Activated T-cell treated with anti-CD3 and anti-CD28 coated beads for 4 hours (primary cell): ENCODE measurements around the gene HERC2.
"Not testable (repeated sequence)": the region's sequence is repeated elsewhere in the genome, so short reads cannot be mapped to it uniquely, and the experiment has no call there.

Source experiments
- DNase-seq: peaks from one replicate; pipeline ENCODE4 v3.0.0-alpha.2; 2020

Gene HERC2

DNA sequence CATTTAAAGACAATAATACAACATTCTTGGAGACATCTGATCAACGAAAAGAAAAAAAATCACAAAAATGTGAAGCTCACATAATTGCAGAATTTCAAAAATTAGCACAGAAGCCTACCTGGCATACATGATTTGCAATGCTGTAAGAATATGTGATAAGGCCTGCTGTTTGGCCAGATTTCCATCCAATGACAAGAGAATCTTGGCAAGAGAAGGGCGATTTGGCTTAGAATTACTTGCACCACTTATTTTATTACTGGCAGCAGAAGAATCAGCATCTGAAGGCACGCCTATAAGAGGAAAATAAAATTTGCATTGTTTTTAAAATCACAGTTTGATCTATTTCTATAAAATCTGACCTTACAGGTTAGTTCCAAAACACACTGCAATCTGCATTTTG lies 152.6 kb downstream of the HERC2 start:
- DNase-seq = no peak

DNA sequence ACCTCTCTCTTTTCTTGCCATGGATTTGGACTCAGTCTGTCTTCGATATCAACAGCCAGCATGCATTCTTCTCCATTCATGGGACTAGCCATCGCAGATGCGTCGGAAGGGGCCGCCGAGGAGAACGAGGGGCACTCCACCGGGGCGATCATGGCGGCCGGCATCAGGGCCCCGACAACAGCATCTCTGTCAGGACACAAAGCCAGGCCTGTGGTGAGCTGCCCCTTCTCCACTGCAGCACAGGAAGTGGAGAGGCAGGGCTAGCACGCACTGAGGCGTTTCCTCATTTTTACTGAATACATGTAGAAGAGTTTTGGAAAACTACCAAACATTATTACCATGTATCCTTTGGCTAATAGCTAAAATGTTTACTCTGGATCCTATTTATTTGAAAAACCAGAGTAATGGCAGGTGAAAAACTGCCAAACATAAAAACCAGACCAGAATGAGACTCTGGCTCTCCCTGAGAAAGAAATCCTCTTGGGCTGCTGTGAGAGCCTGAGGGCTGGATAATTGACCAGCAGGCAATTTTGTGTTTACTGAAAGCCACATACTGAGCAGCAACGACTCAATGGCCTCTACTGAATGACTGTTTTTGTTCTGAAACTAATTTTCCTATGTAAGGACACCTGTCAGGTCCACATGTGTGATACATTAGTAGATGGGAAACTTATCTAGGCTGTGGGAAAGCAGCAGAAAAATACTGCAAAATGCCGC lies 153.4 kb downstream of the HERC2 start:
- DNase-seq = not testable (repeated sequence)

DNA sequence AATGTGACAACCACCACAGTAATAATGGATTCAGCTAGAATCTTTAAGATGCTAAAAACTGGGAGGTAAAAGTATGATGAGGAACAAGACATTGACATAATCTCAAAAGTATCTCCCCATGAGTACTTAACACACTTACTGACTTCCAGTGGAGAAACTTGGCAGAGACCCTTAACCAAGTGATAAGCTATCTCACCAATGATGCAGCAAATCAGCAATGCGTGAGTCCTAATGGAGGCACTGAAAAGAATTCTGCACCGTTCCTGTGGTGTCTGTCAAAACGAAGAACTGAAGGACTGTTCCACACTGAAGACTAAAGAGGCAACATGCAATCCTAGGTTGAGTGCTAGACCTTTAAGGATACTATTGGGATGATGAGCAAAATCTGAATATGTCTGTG lies 154.9 kb downstream of the HERC2 start:
- no peak for DNase-seq

DNA sequence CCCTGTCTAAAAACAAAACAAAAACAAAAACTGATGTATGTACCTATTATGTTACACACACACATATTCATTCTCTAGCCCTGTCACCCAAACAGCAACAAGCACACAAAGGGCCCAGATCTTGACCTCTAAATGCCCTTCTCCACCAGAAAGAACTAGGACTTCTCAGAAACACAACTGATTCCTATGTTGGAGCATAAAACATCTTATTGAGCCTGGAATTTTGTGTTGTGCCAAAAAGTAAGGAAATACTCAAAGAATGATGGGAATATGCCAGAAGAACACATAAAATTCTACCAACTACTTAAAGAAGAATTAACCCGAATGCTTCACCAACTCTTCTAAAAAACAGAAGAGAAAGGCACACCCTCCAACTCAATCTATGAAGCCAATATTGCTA lies 156.2 kb downstream of the HERC2 start:
- DNase-seq = no peak

DNA sequence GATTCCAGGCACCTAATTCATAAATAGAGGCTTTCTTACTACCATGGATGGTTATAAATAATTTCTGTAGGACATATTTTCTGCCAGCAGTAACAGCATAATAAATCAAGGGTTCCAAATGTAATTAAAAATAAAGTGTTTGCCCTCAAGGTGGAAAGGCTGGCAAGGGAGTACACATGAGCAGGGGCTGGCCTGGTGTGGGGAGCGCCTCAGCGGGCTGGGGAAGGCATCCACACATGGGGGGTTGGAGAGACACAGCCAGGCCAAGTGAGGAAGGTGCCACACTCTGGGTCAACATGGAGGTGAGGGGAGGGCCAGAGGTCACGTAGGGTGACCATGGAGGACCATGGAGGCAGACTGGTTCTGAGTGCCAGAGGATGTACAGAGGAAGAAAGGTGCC lies 157.1 kb downstream of the HERC2 start:
- no peak for DNase-seq

- no peak for DNase-seq
These were observed 167.7 kb downstream of the HERC2 start for GRCh38 chr15:28154283-28154682.

DNA sequence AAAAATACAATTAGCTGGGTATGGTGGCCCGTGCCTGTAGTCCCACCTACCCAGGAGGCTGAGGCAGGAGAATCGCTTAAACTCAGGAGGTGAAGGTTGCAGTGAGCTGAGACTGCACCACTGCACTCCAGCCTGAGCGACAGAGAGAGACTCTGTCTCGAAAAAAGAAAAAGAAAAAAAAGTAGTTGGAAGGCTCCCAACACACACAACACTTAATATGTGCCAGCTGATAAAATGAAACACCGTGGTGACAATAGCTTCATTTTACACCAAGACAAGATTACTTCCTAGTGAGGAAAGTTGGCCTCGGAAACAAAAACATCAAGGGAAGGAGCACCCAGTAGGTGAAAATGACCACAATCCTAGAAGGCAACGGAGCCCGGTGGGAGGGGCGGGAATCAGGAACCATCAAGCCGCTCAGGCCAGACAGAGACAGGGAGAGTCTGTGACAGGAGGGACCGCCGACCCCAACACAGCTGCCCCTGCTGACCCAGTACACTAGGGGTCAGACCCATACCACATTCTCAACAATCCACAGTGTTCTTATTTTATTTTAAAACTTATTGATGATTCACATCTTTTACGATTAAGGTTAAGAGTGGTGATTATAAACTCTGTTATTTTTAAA lies 168.4 kb downstream of the HERC2 start:
- no peak for DNase-seq

DNA sequence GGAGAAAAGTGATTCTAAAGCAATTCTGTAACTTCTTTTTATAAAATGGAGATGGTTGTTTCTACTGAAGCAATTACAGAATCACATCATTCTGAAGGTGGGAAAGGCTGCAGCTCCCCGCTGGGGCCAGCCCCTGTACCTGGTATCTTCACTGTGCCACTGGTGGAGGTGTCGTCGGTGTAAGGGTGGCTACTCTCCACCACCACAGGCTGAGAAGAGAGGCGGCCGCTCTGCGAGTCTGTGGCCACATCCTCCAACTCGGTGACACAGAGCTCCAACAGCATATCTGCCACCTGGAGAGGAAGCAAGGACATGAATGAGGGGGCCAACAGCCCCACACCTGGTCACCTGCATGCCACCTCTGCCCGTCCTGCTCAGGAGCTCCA lies 169.4 kb downstream of the HERC2 start:
- not testable (repeated sequence) for DNase-seq

- not testable (repeated sequence) for DNase-seq
These were observed 170.0 kb downstream of the HERC2 start for GRCh38 chr15:28151864-28152537.

- DNase-seq = no peak
These were observed 174.2 kb downstream of the HERC2 start for GRCh38 chr15:28147801-28148200.

DNA sequence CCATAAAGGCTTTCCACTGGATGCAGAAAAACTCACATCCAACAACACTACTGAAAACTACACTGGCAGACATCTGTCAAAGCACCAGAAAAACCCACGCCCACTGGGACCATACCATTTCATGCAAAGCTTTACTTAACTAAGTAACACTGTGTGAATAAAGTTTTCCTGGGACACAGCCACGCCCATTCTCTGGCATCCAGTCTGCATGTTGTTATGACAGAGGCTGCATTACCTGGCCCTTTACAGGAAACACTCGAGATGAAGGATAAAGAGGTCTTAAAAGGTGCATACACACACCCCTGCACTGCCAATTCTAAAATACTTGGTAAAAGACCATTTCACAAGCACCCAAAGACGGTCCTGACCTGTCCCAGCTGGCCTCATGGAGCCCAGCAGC lies 176.6 kb downstream of the HERC2 start:
- not testable (repeated sequence) for DNase-seq

GRCh38 chr15:28140062-28140461 lies 181.9 kb downstream of the HERC2 start:
- no peak for DNase-seq

- not testable (repeated sequence) for DNase-seq
These were observed 184.5 kb downstream of the HERC2 start for GRCh38 chr15:28137408-28138039.

DNA sequence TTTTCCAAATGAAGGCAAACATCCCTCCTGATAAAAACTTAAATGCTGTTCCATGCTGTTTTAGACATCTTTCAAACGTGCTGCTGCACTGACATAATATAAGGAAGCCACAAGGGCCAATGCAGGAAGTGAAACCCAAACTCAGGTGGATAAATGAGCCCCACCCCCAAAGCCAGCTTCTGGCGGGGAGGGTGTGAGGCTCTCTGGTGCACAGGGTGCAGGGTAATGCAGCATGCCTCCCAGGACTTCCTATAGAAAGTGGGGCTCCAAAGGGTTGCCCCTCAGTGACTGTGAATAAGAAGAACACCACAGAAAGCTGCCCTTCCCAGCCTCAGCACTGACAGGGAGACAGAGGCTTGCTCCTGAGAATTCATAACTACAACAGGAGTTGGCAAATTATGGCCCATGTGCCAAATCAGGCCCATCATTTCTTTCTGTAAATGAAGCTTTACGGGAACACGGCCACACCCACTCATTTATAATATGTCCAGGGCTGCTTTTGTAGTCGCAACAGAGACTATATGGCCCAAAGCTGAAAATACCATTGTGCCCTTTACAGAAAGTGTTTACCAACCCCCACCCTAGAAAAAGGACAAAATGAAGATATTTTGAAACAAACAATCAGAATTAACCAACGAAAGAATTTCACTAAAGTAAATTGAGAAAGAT lies 185.6 kb downstream of the HERC2 start:
- not testable (repeated sequence) for DNase-seq

GRCh38 chr15:28133281-28133680 lies 188.7 kb downstream of the HERC2 start:
- no peak for DNase-seq

DNA sequence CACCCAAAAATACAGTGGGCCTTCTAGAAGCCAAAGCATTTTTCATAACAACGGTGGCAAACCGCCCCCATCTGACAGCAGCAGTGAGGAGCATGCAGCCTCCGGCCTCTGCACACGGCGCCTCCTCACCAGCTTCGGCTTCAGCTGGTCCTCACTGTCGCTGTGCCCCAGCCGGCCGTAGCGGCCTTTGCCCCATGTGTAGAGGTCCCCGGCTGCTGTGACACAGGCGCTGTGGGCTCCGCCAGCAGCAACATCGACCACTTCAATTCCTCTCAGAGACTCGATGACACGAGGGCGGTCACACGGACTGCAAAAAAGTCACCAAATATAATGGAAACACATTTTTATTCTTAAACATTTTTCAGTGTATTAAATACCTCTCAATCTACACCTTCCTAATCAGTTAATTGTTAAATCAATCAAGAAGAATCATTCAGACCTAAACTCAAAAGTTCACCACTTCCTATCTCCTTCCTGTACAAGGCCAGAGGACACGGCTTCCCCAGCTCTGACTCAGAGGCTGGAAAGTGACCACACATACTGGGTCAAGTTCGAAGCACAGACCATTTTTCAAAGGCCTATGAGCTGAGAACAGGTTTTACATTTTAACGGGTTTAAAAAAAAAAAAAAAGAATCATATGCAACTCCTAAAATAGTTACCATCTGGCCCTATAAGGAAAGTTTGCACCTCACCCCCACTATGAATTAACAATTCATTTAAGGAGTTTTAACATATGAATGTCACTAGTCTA lies 189.3 kb downstream of the HERC2 start:
- no peak for DNase-seq

DNA sequence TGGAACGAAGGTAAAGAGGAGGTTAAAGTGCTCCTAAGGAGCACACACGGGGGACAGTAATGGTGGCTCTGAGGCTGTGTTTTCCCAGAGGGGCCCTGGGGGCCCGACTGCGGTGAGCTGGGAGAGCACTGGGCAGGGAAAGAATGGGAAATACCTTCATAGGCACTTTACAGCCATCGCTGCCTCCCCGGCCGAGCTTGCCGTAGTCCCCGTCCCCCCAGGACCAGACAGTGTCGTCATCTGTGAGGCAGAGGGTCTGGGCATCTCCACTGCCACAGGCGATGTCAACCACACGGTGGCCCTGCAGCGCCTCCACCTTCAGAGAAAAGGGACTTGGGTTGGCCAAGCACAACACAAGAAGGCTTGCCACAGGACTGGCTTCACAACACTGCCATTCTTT lies 190.0 kb downstream of the HERC2 start:
- DNase-seq = no peak

DNA sequence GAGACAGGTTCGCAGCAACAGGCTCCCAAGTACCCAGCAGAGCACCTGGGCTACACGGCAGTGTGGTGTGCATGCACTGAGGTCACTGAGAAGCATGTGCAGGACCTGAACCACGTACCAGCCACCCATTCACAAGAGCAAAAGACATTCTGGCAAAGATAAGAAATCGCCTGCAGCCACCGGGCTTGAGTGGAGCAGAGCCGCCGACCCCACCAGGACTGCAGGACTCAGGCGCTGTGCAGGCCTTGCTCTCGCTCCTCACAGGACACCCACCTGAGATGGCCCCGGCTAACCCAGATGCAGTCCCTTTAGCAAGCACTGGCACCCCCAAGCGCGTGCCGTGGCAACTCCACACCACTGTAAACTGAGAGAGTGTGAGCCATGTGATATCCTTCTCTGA lies 190.6 kb downstream of the HERC2 start:
- DNase-seq = no peak

DNA sequence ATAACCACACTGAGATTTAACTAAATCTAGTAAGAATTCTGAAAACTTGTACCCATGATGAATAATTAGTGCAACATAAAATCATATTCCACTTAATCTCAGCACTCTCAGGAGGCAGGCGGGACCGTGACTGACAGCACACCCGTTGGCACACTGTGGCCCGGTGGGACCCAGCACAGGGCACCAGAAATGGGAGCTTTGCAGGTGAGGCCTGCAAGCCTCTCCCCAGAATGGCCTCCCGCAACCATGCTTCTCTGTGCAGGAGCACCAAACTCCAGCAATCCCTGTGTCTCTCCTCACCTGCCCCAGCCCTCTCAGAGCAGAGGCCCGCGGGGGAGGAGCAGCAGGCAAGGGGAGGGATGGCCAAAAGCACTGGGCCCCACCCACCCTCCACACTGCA lies 191.3 kb downstream of the HERC2 start:
- no peak for DNase-seq

- DNase-seq = no peak
These were observed 192.6 kb downstream of the HERC2 start for GRCh38 chr15:28129231-28129848.

GRCh38 chr15:28128031-28128430 lies 193.9 kb downstream of the HERC2 start:
- no peak for DNase-seq

DNA sequence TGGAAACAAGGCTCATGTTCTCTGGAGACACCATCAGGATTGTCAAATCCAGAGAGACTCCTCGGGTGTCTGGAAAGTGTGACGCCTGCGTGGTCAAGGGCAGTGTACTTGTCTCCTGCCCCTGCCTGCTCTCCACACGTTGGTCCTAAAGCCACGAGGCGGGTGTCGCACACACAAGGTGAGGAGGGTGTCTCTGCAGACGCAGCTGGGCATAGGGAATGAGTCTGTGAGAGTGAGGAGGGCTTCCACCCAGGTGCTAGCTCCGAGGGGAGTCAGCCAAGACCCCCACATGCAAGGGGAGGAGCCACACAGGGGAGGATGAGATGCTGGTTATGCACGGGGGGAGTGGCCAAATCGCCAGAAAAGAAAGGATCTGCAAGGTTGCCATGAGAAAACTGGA lies 194.9 kb downstream of the HERC2 start:
- DNase-seq = no peak
